ACC112 (cell line): ENCODE results near the gene ICA1L.
"Not testable (repeated sequence)": the region's sequence is repeated elsewhere in the genome, so short reads cannot be mapped to it uniquely, and the experiment has no call there.

Source experiments
- H2AFZ ChIP-seq: fragments of 200-600 bp; sonication (generic); one replicate; pipeline ENCODE4 v1.6.0; 2017; ENCODE audit warnings: antibody characterized with exemption, low read length; ENCODE audit not compliant: unreplicated experiment
- H3K27ac ChIP-seq: fragments of 200-600 bp; sonication (generic); 2 replicates; pipeline ENCODE4 v1.5.1; 2014; ENCODE audit warnings: low read depth, mild to moderate bottlenecking, antibody characterized with exemption, low read length, moderate library complexity
- H3K27me3 ChIP-seq: fragments of 200-600 bp; sonication (generic); 2 replicates; pipeline ENCODE4 v1.6.1; 2014; ENCODE audit warnings: mild to moderate bottlenecking, antibody characterized with exemption, low read length, moderate library complexity, mixed read lengths; ENCODE audit not compliant: insufficient read depth
- H3K36me3 ChIP-seq: fragments of 200-600 bp; sonication (generic); 2 replicates; pipeline ENCODE4 v1.6.1; 2016; ENCODE audit warnings: mild to moderate bottlenecking, antibody characterized with exemption, low read length, moderate library complexity, mixed read lengths; ENCODE audit not compliant: insufficient read depth
- H3K4me1 ChIP-seq: fragments of 200-600 bp; sonication (generic); one replicate; pipeline ENCODE4 v1.6.1; 2016; ENCODE audit warnings: low read length, mixed read lengths; ENCODE audit not compliant: insufficient read depth, unreplicated experiment, control insufficient read depth
- H3K4me3 ChIP-seq: fragments of 200-600 bp; sonication (generic); 2 replicates; pipeline ENCODE4 v1.5.1; 2014; ENCODE audit warnings: mild to moderate bottlenecking, low read depth, low read length
- H3K79me2 ChIP-seq: fragments of 200-600 bp; sonication (generic); one replicate; pipeline ENCODE4 v1.6.0; 2016; ENCODE audit warnings: low read length; ENCODE audit not compliant: control insufficient read depth, unreplicated experiment, insufficient read depth

The ICA1L gene

DNA sequence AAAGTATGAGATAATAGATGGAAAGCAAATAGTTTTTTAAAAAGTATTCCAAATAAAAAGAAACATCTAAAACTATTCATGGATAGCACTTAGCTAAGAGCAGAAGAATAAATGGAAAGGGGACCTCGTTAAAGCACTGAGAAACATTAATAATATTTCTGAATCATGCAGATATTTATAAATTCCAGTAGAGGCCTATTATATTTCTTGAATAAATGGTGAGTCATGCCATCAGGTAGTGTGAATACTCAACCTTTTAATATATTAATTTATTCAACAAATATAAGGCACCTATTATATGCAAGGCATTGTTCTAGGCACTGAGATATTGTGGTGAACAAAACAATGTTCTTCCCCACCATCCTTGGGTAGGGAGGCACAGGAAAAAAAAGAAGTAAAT is 53.8 kb downstream of the ICA1L start:
- Histone ChIP-seq H2AFZ (no peak overlapping the region), H3K4me3 (no peak overlapping the region), H3K36me3 (peaks cover 8% of the 10 kb centered on the region; the same call in 1 of the 2 replicates), H3K79me2 (no peaks in the 10 kb centered on the region), H3K27ac (no peak overlapping the region), H3K4me1 (peaks cover 22% of the 10 kb centered on the region), H3K27me3 (no peaks in the 10 kb centered on the region)

- H3K4me1 ChIP-seq: peaks cover 15% of the 10 kb centered on the region
- no peaks in the 10 kb centered on the region for H3K79me2 ChIP-seq
- H2AFZ ChIP-seq: no peak overlapping the region
- H3K27ac ChIP-seq: no peak overlapping the region
- H3K27me3 ChIP-seq: no peaks in the 10 kb centered on the region
- H3K36me3 ChIP-seq: peaks cover 8% of the 10 kb centered on the region; the same call in 1 of the 2 replicates
- no peak overlapping the region for H3K4me3 ChIP-seq
Measured at GRCh38 chr2:202815548-202816360, 55.8 kb downstream of the ICA1L start.

DNA sequence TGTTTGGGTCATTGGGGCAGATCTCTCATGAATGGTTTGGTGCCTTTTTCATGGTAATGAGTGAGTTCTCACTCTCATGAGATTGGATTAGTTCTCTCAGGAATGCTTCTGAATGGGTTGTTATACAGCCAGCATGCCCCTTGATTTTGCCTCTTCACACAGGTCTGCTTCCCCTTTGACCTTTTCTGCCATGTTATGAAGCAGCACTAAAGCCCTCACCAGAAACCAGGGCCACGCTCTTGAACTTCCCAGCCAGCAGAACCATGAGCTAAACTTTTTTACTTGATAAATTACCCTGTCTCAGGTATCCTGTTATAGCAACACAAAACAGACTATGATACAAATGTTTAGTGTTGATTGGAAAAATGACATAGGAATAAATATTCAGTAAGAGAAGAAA is 57.3 kb downstream of the ICA1L start:
- no peaks in the 10 kb centered on the region for H3K79me2 ChIP-seq

GRCh38 chr2:202813387-202813786 is 58.2 kb downstream of the ICA1L start:
- Histone ChIP-seq H3K79me2 (no peaks in the 10 kb centered on the region), H3K36me3 (peaks cover 8% of the 10 kb centered on the region; the same call in 1 of the 2 replicates), H2AFZ (no peak overlapping the region), H3K27me3 (no peaks in the 10 kb centered on the region), H3K27ac (no peak overlapping the region), H3K4me3 (no peak overlapping the region), H3K4me1 (peaks cover 10% of the 10 kb centered on the region)

More for the DNA sequence above, 57.3 kb downstream of the ICA1L start:
- H3K4me3 ChIP-seq: no peak overlapping the region
- H3K4me1 ChIP-seq: peaks cover 10% of the 10 kb centered on the region
- peaks cover 8% of the 10 kb centered on the region; the same call in 1 of the 2 replicates for H3K36me3 ChIP-seq
- no peak overlapping the region for H3K27ac ChIP-seq
- H3K27me3 ChIP-seq: no peaks in the 10 kb centered on the region
- no peak overlapping the region for H2AFZ ChIP-seq

- Histone ChIP-seq H3K79me2 (no peaks in the 10 kb centered on the region), H3K27me3 (no peaks in the 10 kb centered on the region), H3K4me1 (peaks cover 14% of the 10 kb centered on the region), H2AFZ (no peak overlapping the region), H3K36me3 (no peaks in the 10 kb centered on the region), H3K27ac (no peak overlapping the region), H3K4me3 (no peak overlapping the region)
Measured at GRCh38 chr2:202808754-202809153, 62.8 kb downstream of the ICA1L start.

GRCh38 chr2:202807431-202808138 is 64.0 kb downstream of the ICA1L start:
- Histone ChIP-seq H3K4me1 (peaks cover 15% of the 10 kb centered on the region), H3K27ac (0 out of 2 replicates have a peak overlapping the region, but pooled peaks have one; percentile 15), H2AFZ (peak overlapping the region; percentile 71), H3K4me3 (peak overlapping the region; percentile 12; the same call in 1 of the 2 replicates)
- not testable (repeated sequence) for H3K79me2 ChIP-seq, H3K27me3 ChIP-seq, H3K36me3 ChIP-seq

- not testable (repeated sequence) for H3K4me3 ChIP-seq, H3K27me3 ChIP-seq, H3K79me2 ChIP-seq, H2AFZ ChIP-seq, H3K27ac ChIP-seq, H3K36me3 ChIP-seq
- peaks cover 24% of the 10 kb centered on the region for H3K4me1 ChIP-seq
Measured at GRCh38 chr2:202805911-202806310, 65.7 kb downstream of the ICA1L start.

GRCh38 chr2:202797944-202798343 is 73.6 kb downstream of the ICA1L start:
- Histone ChIP-seq H2AFZ (no peak overlapping the region), H3K27ac (no peak overlapping the region), H3K4me3 (no peak overlapping the region), H3K79me2 (no peaks in the 10 kb centered on the region), H3K27me3 (no peaks in the 10 kb centered on the region), H3K4me1 (peaks cover 10% of the 10 kb centered on the region), H3K36me3 (no peaks in the 10 kb centered on the region)

- no peaks in the 10 kb centered on the region for H3K79me2 ChIP-seq
- H3K4me1 ChIP-seq: no peaks in the 10 kb centered on the region
- H3K36me3 ChIP-seq: no peaks in the 10 kb centered on the region
- H3K27ac ChIP-seq: no peak overlapping the region
- H2AFZ ChIP-seq: no peak overlapping the region
- no peaks in the 10 kb centered on the region for H3K27me3 ChIP-seq
- H3K4me3 ChIP-seq: no peak overlapping the region
Measured at GRCh38 chr2:202790676-202791075, 80.9 kb downstream of the ICA1L start.

GRCh38 chr2:202786842-202787241 is 84.7 kb downstream of the ICA1L start:
- Histone ChIP-seq H3K4me1 (no peaks in the 10 kb centered on the region), H2AFZ (no peak overlapping the region), H3K36me3 (no peaks in the 10 kb centered on the region), H3K27me3 (no peaks in the 10 kb centered on the region), H3K27ac (no peak overlapping the region), H3K79me2 (no peaks in the 10 kb centered on the region), H3K4me3 (no peak overlapping the region)
